Epithelial cell of proximal tubule (primary cell): ENCODE measurements around the gene NECTIN3. TPM values are rescaled to one million over a fixed set of nuclear protein-coding genes. Genes with fewer than 3 reads are reported as not detected.

Source experiments
- DNase-seq: peaks from one replicate; pipeline ENCODE4 v3.0.0-alpha.2; 2011; ENCODE audit warnings: low read depth
- H3K4me3 ChIP-seq: 2 replicates; pipeline ENCODE4 v1.5.1; 2011; ENCODE audit warnings: low read depth, mild to moderate bottlenecking, low read length
- total RNA-seq: library from RNA; depleted of rRNA; stranded (reverse); fragments of >200 nt; gene quantifications from 2 replicates; pipeline ENCODE4 v1.2.3, GENCODE V29; 2015
- TF ChIP-seq, protein P1 (sequence below): conservative IDR thresholded peaks from 2 replicates; pipeline ENCODE4 v1.5.1; 2012; ENCODE audit warnings: low read depth, mild to moderate bottlenecking, low read length

The NECTIN3 gene
- total RNA-seq, 1 donor from 2014 or later = 30.1 TPM

DNA sequence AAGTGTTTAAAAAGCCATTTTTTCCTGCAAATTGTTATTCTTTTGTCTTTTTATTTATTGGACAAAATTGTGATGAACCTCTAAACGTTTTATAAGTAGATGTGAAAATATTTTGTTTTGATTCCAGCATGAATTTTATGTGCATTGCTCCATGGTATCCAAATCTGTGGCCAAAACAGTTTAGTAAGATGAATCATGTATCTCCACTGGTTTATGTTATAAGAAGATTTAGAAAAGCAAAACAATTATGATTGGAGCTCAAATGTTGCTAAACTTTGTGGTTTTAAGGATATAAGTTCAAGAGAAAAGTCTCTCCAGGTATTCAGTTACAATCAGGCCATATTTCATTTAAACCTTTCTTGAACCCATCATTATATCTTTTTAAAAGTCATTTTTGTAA lies 80.9 kb downstream of the NECTIN3 start:
- TF ChIP-seq, protein P1, sequence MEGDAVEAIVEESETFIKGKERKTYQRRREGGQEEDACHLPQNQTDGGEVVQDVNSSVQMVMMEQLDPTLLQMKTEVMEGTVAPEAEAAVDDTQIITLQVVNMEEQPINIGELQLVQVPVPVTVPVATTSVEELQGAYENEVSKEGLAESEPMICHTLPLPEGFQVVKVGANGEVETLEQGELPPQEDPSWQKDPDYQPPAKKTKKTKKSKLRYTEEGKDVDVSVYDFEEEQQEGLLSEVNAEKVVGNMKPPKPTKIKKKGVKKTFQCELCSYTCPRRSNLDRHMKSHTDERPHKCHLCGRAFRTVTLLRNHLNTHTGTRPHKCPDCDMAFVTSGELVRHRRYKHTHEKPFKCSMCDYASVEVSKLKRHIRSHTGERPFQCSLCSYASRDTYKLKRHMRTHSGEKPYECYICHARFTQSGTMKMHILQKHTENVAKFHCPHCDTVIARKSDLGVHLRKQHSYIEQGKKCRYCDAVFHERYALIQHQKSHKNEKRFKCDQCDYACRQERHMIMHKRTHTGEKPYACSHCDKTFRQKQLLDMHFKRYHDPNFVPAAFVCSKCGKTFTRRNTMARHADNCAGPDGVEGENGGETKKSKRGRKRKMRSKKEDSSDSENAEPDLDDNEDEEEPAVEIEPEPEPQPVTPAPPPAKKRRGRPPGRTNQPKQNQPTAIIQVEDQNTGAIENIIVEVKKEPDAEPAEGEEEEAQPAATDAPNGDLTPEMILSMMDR = no peak
- no peak overlapping the region for H3K4me3 ChIP-seq
- no peak for DNase-seq

DNA sequence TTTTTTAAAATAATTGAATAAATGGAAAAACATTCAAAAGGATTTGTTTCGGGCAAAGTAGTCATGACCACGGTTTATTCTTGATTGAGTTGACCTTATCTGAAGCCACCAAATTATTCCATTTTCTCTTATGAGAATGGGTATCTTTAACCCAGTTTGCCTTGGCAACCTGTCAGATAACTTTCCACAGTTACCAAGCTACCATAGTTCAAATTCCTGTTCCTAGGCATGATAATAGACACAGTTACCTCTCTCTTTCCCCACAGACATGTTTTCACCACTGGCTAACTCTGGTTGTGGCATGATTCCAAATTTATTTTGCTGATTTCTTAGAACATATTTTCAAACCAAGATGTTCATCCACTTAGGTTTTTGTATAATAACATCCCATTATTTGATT lies 84.9 kb downstream of the NECTIN3 start:
- no peak overlapping the region for H3K4me3 ChIP-seq
- no peak for DNase-seq
- TF ChIP-seq, protein P1 = no peak

DNA sequence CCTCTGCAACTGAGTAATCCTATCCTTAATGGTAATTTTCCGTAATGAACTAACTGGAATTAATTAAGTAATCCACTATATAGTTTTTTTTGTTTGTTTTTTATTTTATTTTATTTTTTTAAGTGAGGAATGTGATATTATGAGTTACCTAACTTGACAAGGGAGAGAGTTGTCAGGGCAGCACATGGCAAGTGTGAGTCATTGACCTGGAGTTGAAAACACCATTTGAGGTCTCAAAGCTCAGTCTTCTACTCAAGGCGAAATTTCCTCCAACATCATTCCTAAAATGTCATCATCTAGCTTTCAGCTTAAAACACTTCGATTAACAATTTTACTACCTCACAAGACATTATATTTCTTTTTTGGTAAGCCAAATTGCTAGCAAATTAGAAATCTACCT lies 87.8 kb downstream of the NECTIN3 start:
- TF ChIP-seq, protein P1 = no peak
- DNase-seq = no peak
- H3K4me3 ChIP-seq = no peak overlapping the region

DNA sequence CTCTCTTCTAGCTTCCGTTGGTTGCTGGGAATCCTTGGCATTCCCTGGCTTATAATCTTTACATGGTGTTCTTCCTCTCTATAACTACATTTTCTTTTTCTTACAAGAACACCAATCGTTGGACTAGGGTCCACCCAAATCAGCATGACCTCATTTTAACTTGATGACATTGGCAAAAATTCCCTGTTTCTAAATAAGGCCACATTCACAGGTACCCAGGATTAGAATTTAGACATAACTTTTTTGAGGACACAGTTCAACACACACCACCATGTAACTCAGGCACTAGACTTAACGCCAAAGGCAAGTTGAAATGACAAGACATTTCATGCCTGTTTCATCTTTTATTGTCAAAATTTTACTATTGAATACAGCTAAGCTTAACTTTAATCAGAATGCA lies 93.0 kb downstream of the NECTIN3 start:
- no peak overlapping the region for H3K4me3 ChIP-seq
- TF ChIP-seq, protein P1 = no peak
- DNase-seq = no peak

DNA sequence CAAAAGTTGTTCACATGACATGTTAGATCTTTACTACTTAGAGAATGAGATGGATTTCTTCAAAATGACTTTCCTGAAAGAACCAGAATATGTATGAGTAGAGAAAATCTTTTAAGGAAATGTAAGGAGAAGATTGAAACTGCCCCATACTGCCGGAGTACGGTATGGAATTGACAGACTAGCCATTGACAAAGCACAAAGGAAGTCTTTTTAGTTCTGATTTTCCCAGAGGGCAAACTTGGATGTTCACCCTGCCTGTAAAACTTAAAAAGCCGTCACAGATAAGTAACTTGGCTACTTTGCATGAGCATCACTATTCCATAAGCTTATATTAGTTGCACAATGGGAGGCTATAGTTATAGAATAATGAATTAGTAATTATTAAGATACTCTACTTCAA lies 93.8 kb downstream of the NECTIN3 start:
- DNase-seq = no peak
- H3K4me3 ChIP-seq = no peak overlapping the region
- TF ChIP-seq, protein P1 = no peak

DNA sequence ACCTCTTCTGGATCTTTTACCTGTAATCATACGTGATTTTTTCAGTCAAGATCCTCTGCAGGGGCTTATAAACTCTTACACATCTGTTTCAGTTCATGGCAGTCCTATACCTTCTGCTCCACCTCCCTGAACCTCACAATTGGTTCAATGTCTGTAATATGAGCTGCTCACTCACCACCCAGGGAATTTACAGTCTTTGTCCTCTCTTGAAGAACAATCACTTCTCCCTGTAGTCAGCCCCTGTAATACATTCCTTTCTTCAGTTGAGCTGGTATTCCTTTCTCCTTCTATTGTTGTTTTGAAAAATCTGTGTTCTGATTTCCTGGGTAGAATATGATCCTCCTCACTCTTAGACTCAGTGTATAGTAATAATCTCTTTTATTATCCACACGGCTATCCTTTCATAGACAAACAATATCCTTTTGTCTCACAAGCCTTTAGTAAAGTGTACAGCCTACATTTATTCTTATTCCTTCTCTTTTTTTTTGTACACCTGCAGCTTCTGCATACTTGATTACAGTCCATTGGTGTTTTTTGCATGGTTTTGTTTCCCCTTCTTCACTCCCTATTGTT lies 101.8 kb downstream of the NECTIN3 start:
- DNase-seq = no peak
- TF ChIP-seq, protein P1 = no peak

DNA sequence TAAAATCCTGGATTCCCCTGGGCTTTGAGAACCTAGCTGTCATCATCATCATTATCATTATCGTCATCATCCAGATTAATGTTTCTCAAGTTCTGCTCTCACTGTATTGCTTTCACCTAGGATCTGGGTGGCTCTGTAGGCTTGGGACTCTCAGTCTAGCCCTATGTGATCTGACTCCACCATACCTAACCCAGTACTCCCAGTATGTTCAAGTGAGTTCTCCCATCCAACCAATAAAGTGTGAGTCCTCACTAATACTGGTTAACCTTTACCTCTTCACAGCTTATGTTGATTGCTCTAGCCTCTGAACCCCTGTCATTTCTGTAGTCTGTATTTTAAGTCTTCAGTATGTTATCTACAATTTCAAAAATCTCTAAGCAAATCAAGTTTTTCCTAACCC lies 102.3 kb downstream of the NECTIN3 start:
- TF ChIP-seq, protein P1 = no peak
- no peak overlapping the region for H3K4me3 ChIP-seq
- DNase-seq = no peak

More for the DNA sequence above, 101.8 kb downstream of the NECTIN3 start:
- no peak overlapping the region for H3K4me3 ChIP-seq
